GM21447 (cell line): Measurements from ENCODE around the gene FNDC11.
"Not testable (repeated sequence)": the region's sequence is repeated elsewhere in the genome, so short reads cannot be mapped to it uniquely, and the experiment has no call there.

ENCODE experiments used
- ATAC-seq: cut with Tn5 transposase; IDR thresholded peaks from one replicate; pipeline ENCODE4 v1.9.1; 2021; ENCODE audit not compliant: unreplicated experiment

Gene FNDC11

DNA sequence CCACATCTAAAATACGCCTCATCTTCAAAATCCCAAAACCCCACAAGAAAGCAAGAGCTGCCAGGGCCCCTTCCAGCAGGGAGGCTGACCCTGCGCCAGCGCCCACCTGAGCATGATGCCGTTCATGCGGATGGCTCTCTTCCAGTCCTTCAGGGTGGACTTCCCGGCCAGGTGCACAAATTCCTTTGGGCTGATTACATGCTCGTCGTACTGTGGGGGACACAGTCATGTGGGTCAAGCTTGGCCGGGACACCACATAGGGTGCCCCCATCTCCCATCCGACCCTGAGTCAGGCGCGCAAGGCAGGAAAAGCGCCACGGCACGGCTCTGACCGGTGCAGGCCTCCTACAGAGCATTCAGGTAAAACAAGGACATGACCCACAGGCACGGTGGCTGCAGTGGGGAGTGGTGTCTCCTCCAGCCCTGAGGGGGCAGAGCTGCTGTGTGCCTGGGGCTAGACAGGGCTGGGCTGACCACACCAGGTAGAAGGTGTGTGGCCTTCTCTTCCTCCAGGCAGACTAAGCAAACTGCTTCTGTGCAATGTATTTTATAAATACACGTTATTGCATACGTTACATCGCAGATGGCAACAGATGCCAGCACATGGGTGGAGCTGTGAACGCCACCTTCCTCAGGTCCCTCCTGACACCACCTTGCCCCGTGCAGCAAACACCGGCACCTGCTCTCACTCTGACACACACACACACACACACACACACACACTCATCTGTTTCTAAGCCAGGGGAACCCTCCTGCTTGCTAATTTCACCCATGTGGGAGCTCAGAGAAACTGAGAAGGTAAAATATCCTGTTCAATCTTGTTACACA is 43.9 kb downstream of the FNDC11 start:
- no peak for ATAC-seq

DNA sequence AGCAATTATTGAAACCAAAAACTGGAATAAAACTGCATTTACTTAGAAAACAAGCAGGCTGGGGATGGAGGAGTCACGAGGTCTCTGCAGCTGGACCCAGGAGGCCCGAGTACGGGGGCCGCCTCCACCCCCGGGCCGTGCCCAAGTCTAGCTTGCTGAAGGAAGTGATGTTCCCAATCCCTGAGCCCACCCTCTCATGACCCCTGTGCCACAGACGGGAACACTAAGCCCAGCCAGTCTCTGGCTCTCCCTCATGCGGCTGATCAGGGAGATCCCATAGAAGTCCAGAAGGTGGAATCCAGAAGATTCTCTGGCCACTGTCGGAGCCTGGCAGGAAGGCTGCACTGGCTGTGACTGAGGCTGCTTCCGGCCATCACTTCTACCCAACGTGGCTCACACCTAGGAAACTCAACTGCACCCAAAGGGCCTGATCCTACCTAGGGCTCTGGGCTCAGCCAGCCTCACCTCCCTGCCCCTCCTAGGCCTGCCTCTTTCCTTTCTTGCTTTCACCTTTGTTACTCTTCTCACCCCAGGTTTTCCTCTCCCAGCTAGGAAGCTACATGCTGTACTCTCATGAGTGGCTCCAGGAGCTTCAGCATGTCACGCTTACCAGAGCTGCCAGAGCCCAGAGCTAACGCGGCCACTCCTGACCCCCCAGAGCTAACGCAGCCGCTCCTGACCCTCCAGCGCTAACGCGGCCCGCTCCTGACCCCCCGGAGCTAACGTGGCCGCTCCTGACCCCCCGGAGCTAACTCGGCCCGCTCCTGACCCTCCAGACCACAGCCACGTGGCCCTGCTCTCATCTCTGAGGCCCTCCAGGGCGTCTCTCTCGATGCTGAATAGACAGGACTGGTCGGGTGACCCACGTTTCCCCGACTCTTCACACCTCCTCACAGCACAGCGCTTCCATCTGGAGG is 44.8 kb downstream of the FNDC11 start:
- ATAC-seq: no peak

DNA sequence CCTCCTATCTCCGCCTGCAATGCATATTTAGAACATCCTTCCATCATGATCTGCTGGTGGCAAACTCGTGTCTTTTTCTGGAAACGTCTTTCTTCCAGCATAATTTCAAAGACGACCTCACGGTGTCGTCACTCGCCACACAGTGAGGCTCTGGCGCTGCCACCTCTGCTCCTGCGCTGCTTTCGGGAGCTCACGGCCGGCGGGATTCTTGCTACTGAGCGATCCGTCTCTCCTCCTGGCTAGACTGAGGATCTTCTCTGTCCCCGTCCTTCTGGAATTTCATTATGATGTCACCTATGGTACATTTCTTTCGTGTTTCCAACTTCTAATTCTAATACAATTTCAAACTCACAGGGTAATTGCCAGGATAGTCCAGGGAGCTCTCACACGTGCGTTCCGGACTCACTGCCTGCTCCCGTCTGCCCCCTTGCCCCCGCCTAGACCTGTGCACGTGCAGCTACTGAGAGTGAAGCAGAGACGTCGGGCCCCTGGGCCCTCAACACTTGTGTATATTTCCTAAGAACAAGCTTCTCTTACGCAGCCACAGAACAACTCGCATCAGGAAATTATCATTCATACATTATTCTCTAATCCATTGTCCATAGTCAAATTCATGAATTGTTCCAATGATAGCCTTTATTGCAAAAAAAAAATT is 45.6 kb downstream of the FNDC11 start:
- ATAC-seq: no peak

DNA sequence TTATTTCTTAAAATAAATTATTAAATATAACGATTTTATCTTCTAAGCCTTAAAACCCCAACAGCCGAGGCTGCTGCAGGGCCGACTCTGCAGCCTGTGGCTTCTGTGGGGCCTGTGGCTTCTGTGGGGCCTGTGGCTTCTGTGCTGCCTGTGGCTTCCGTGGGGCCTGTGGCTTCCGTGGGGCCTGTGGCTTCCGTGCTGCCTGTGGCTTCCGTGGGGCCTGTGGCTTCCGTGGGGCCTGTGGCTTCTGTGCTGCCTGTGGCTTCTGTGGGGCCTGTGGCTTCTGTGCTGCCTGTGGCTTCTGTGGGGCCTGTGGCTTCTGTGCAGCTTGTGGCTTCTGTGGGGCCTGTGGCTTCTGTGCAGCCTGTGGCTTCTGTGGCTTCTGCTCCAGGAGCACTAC is 47.7 kb downstream of the FNDC11 start:
- not testable (repeated sequence) for ATAC-seq

DNA sequence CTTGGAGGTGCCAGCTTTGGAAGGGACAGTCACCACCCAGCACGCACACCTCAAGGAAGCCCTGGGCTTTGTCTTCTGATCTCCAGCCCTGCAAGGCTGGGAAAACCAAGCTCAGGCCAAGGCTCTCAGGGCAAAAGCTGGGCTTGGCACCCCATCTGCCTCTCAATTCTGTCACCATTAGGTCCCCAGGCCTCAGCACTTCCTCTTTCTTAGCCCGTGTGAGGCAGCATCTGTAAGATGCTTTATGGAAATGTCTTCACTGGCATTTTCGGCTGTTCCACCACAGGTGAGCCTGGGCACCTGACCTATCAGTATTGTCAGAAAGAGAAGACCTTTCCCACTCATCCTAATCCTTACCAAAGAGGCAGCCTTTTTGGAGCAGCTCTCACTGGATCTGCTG is 48.4 kb downstream of the FNDC11 start:
- no peak for ATAC-seq
